ENCODE measurements around the gene ZSCAN31.
"Not testable (repeated sequence)": the region's sequence is repeated elsewhere in the genome, so short reads cannot be mapped to it uniquely, and the experiment has no call there.

Gene ZSCAN31

GRCh38 chr6:28312939-28313338 lies 23.0 kb downstream of the ZSCAN31 start:
- FAIRE-seq = no peak

GRCh38 chr6:28311139-28311823 lies 24.7 kb downstream of the ZSCAN31 start:
- no peak for FAIRE-seq

- not testable (repeated sequence) for FAIRE-seq
Observed at GRCh38 chr6:28306363-28306762, 29.6 kb downstream of the ZSCAN31 start.

- no peak for FAIRE-seq
Observed at GRCh38 chr6:28303570-28303969, 32.4 kb downstream of the ZSCAN31 start.

- no peak for FAIRE-seq
Observed at GRCh38 chr6:28296520-28297060, 39.4 kb downstream of the ZSCAN31 start.

- no peak for FAIRE-seq
Observed at GRCh38 chr6:28295326-28295725, 40.6 kb downstream of the ZSCAN31 start.

- no peak for FAIRE-seq
Observed at GRCh38 chr6:28291573-28291972, 44.4 kb downstream of the ZSCAN31 start.

- FAIRE-seq = no peak
Observed at GRCh38 chr6:28282926-28283325, 53.0 kb downstream of the ZSCAN31 start.

- no peak for FAIRE-seq
Observed at GRCh38 chr6:28281288-28282064, 54.5 kb downstream of the ZSCAN31 start, which contains the start of gene PGBD1. PGBD1 (plus strand) TSS chr6:28281572; CDS start chr6:28283814, 2,242 bp downstream.

GRCh38 chr6:28280595-28281287 lies 55.2 kb downstream of the ZSCAN31 start:
- FAIRE-seq = no peak

- no peak for FAIRE-seq
Observed at GRCh38 chr6:28277746-28278145, 58.2 kb downstream of the ZSCAN31 start.

- FAIRE-seq = no peak
Observed at GRCh38 chr6:28274888-28275287, 61.1 kb downstream of the ZSCAN31 start.

Data from colon (tissue), 2 donors.